EH (cell line): ENCODE results near the gene ADGRF1.
"Not testable (repeated sequence)": the region's sequence is repeated elsewhere in the genome, so short reads cannot be mapped to it uniquely, and the experiment has no call there.

Source experiments
- DNase-seq: peaks from one replicate; pipeline ENCODE4 v3.0.0-alpha.2; 2015; ENCODE audit warnings: low read depth

ADGRF1 gene

GRCh38 chr6:47061309-47062300 lies 19.5 kb upstream of the ADGRF1 start:
- peak; percentile 62 for DNase-seq

GRCh38 chr6:47059216-47059885 lies 17.2 kb upstream of the ADGRF1 start:
- no peak for DNase-seq

GRCh38 chr6:47057830-47058540 lies 15.9 kb upstream of the ADGRF1 start:
- peak; percentile 58 for DNase-seq

- no peak for DNase-seq
Observed at GRCh38 chr6:47056832-47057231, 14.7 kb upstream of the ADGRF1 start.

GRCh38 chr6:47054302-47054701 lies 12.2 kb upstream of the ADGRF1 start:
- not testable (repeated sequence) for DNase-seq

- DNase-seq, result no peak
Observed at GRCh38 chr6:47048638-47049037, 6.5 kb upstream of the ADGRF1 start.

GRCh38 chr6:47047479-47048407 lies 5.6 kb upstream of the ADGRF1 start:
- peak; percentile 86 for DNase-seq

GRCh38 chr6:47047097-47047478 lies 5.0 kb upstream of the ADGRF1 start:
- no peak for DNase-seq

GRCh38 chr6:47044397-47044796 lies 2.3 kb upstream of the ADGRF1 start:
- peak; percentile 43 for DNase-seq

- DNase-seq, result no peak
Observed at GRCh38 chr6:47043286-47043685, 1.2 kb upstream of the ADGRF1 start.

GRCh38 chr6:47041741-47042140 lies 391 bp downstream of the ADGRF1 start:
- DNase-seq, result no peak

- DNase-seq, result peak; percentile 97
Observed at GRCh38 chr6:47034926-47035325, 7.2 kb downstream of the ADGRF1 start.

GRCh38 chr6:47034421-47034820 lies 7.7 kb downstream of the ADGRF1 start:
- no peak for DNase-seq

- DNase-seq, result no peak
Observed at GRCh38 chr6:47032974-47033765, 9.0 kb downstream of the ADGRF1 start.

- DNase-seq, result no peak
Observed at GRCh38 chr6:47031656-47032055, 10.5 kb downstream of the ADGRF1 start.

GRCh38 chr6:47029865-47030561 lies 12.1 kb downstream of the ADGRF1 start:
- no peak for DNase-seq

- DNase-seq, result no peak
Observed at GRCh38 chr6:47028835-47029360, 13.2 kb downstream of the ADGRF1 start.

- DNase-seq, result no peak
Observed at GRCh38 chr6:47027315-47027714, 14.8 kb downstream of the ADGRF1 start.

- DNase-seq, result no peak
Observed at GRCh38 chr6:47026679-47027078, 15.5 kb downstream of the ADGRF1 start.

- no peak for DNase-seq
Observed at GRCh38 chr6:47023573-47023972, 18.6 kb downstream of the ADGRF1 start.
